ENCODE results near the gene NBL1.

Gene NBL1

DNA sequence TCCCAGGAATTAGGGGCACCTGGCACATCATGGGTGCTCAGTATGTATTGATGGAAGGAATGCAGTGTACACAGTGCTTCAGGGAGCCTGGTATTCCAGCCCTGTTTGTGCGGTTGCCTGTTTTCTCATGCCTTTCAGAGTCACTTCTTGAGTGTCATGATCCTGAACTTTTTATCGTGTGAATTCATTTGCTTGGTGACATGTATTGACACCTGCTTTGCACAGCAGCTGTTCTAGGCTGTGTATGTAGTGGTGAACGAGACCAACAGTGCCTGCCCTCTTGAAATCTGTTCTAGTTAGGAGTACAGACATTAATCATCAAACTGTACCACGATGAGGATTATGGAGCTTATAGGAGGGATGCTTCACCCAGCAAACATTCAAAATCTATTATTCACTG lies 26.7 kb downstream of the NBL1 start:
- no peak for DNase-seq (ENCODE audit: low read depth)

- DNase-seq (ENCODE audit: low read depth) = no peak
These were observed 28.1 kb downstream of the NBL1 start for GRCh38 chr1:19672237-19672636.

GRCh38 chr1:19675797-19676196 lies 31.7 kb downstream of the NBL1 start:
- no peak for DNase-seq (ENCODE audit: low read depth)

GRCh38 chr1:19676438-19676922 lies 32.4 kb downstream of the NBL1 start:
- no peak for DNase-seq (ENCODE audit: low read depth)

GRCh38 chr1:19678493-19678892 lies 34.4 kb downstream of the NBL1 start:
- DNase-seq (ENCODE audit: low read depth) = no peak

DNA sequence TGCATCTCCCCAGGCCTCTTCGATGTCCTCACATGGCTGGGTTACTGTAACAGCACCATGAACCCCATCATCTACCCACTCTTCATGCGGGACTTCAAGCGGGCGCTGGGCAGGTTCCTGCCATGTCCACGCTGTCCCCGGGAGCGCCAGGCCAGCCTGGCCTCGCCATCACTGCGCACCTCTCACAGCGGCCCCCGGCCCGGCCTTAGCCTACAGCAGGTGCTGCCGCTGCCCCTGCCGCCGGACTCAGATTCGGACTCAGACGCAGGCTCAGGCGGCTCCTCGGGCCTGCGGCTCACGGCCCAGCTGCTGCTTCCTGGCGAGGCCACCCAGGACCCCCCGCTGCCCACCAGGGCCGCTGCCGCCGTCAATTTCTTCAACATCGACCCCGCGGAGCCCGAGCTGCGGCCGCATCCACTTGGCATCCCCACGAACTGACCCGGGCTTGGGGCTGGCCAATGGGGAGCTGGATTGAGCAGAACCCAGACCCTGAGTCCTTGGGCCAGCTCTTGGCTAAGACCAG lies 34.9 kb downstream of the NBL1 start:
- no peak for DNase-seq (ENCODE audit: low read depth)

DNA sequence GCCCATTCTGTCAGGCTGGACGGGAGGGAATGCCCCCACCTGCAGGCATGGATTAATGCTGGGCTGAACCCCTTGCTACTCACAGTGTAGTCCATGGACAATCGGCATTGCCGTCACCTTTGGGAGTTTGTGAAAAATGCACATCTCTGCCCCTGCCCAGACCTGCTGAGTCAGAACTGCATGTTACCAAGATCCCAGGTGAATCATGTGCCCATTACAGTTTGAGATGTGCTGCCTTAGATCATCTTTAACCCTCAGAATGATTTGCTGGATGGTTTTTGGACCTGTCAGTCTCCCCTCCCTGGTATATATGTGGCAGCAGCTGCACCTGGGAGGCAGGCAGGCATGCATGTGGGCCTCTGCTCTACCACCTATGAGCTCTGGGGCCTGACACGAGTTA lies 35.6 kb downstream of the NBL1 start:
- no peak for DNase-seq (ENCODE audit: low read depth)

GRCh38 chr1:19680644-19681043 lies 36.5 kb downstream of the NBL1 start:
- no peak for DNase-seq (ENCODE audit: low read depth)

GRCh38 chr1:19682257-19682656 lies 38.1 kb downstream of the NBL1 start:
- DNase-seq (ENCODE audit: low read depth) = no peak

GRCh38 chr1:19682901-19683300 lies 38.8 kb downstream of the NBL1 start:
- no peak for DNase-seq (ENCODE audit: low read depth)

GRCh38 chr1:19683351-19683750 lies 39.2 kb downstream of the NBL1 start:
- DNase-seq (ENCODE audit: low read depth) = no peak

DNA sequence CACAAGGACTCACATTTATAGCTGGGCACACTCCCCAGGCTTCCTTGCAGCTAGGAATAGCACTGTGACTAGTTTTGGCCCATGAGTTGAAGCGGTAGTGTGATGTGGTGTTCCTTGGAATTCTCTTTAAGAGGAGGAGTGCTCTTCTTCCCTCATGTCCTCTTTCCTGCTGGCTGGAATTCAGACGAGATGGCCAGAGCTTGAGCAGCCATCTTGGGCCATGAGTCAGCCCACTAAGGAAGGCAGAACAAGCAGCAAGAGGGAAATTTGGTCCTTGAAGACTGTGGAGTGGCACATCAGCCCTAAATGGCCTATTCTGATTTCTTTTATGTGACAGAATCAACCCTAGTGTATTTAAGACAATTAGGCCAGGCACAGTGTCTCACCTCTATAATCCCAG lies 40.6 kb downstream of the NBL1 start:
- no peak for DNase-seq (ENCODE audit: low read depth)

- no peak for DNase-seq (ENCODE audit: low read depth)
These were observed 41.9 kb downstream of the NBL1 start for GRCh38 chr1:19685994-19686393.

- no peak for DNase-seq (ENCODE audit: low read depth)
These were observed 43.3 kb downstream of the NBL1 start for GRCh38 chr1:19687414-19687813.

GRCh38 chr1:19688041-19688842 lies 44.1 kb downstream of the NBL1 start:
- no peak for DNase-seq (ENCODE audit: low read depth)

DNA sequence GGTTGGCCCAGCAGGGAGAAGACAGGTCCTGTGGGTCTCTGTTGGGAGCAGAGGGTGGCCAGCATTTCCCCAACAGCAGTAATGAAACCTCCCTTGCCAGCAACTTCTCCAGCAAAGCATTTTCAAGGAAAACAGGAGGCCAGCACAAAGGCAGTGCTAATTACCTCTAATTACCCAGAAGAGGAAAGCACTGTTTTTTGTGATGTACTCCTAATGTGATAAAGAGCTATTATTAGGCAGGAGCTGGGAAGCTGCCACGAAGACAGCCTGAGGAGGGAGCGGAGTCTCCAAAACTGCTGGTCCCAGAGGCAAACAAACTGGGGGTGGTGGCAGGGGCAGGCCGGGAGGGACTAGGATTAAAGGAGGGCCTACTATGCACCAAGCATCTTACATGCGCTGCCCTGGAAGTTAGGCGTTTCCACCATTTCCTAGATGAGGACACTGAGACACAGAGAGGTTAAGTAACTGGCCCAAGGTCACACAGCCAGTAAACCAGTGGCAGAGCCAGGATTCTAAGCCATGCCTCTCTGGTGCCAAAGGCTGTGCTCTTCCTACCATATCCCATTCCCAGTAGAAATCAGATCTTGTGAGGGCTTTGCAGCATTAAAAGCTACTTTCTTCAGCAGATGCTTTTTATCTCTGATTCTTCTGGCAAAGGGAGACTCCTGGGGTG lies 45.1 kb downstream of the NBL1 start:
- no peak for DNase-seq (ENCODE audit: low read depth)

DNA sequence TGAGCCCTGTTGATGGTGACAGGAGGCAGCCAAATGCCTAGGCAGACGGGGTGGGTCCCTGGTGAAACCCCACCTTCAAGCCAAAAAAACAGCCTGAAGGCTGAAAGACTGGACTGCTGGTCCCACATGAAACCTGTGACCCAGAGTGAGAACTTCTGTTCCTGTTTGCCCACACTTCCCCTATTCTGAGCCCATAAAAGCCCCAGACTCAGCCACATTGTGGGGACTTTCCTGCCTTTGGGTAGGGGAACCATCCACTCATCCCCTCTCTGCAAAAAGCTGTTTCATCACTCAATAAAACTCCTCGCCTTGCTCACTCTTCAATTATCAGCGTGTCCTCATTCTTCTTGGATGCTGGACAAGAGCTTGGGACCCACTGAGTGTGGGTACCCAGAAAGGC lies 45.7 kb downstream of the NBL1 start:
- no peak for DNase-seq (ENCODE audit: low read depth)

- DNase-seq (ENCODE audit: low read depth) = no peak
These were observed 46.2 kb downstream of the NBL1 start for GRCh38 chr1:19690342-19690741.

GRCh38 chr1:19694298-19694697 lies 50.2 kb downstream of the NBL1 start:
- no peak for DNase-seq (ENCODE audit: low read depth)

- no peak for DNase-seq (ENCODE audit: low read depth)
These were observed 51.7 kb downstream of the NBL1 start for GRCh38 chr1:19695772-19696171.

GRCh38 chr1:19696820-19697219 lies 52.7 kb downstream of the NBL1 start:
- no peak for DNase-seq (ENCODE audit: low read depth)

GRCh38 chr1:19698181-19698580 lies 54.1 kb downstream of the NBL1 start:
- DNase-seq (ENCODE audit: low read depth) = no peak

DNA sequence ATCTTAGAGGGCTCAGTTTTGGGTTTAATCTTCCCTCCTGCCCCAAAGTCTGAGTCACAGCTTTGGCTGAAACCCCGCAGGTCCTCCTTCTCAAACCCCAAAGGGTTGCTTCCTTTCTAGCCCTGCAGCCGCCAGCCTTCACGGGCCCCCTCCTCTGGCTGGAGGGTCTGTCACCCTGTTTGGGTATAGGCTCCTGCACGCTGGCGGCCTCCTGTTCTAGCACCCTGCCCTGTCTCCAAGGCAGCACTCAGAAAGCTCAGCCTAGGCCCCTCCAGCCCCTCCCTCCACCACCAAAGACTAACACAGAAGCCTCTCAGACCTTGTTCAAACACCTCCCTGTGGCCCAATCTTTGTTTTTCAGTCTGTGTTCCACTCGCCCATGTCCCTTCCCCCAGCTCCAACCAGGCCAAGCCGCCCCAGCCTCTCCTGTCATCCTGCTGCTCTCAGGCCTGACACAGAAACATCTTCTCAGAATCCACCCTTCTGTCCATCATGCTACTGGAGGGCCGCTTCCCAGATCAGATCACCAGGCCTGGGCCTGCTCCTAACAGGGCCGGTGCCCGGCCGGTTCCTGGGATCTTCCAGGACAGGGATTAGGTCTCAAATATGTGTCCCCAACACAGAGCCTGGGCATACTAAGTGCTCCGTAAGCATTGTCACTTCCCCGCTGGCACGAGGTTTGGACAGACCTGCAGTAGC lies 56.1 kb downstream of the NBL1 start:
- no peak for DNase-seq (ENCODE audit: low read depth)
